ENCODE data around the gene DSP. TPM values are rescaled to one million over a fixed set of nuclear protein-coding genes. Genes with fewer than 3 reads are reported as not detected.

DSP gene
- total and polyA plus RNA-seq, 2 experiments from 2014 or later = 16.8 to 43.7 TPM

DNA sequence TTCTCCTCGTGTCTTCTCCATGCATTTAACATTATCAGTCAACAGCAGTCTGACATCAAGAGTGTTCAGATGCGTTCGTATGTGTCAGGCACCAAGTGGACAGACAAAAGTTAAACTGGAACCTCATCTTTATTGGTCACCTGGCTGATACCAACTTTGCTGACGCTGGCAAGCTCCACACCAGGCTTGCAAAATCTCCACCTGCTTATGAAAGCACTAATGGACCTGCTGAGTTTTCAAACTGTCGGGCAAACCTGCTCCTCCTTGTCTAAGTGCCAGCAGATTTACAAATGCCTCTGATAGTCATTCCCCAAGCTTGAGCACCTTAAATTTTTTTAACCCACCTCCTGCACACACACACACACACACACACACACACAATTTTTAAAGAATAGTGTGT is 27.9 kb upstream of the DSP start:
- H3K79me2 ChIP-seq (replicated peaks; ENCODE audit: insufficient read depth) = no peaks in the 10 kb centered on the region
- H4K20me1 ChIP-seq (replicated peaks; ENCODE audit: insufficient read depth) = no peaks in the 10 kb centered on the region
- H3K4me1 ChIP-seq (ENCODE audit: insufficient read depth) = no peaks in the 10 kb centered on the region
- no peaks in the 10 kb centered on the region for H3K27me3 ChIP-seq (ENCODE audit: insufficient read depth)
- H2AFZ ChIP-seq = no peak overlapping the region
- no peak overlapping the region for H3K4me3 ChIP-seq
- no peaks in the 10 kb centered on the region for H3K9me2 ChIP-seq (ENCODE audit: insufficient read depth)
- Mint-ChIP-seq H3K4me1 (peaks cover 2% of the 10 kb centered on the region; the same call in 1 of the 3 replicates), H3K36me3 (ENCODE audit: low read depth) (no peaks in the 10 kb centered on the region), H3K27me3 (ENCODE audit: insufficient read depth, low read depth, poor library complexity) (no peaks in the 10 kb centered on the region), H3K27ac (no peak overlapping the region), H3K4me3 (no peak overlapping the region), H3K9me3 (no peaks in the 10 kb centered on the region)
- no peak for TF ChIP-seq EZH2 (IDR thresholded peaks at IDR 0.05; ENCODE audit: low read depth, unreplicated experiment)
- TF ChIP-seq, protein P1, sequence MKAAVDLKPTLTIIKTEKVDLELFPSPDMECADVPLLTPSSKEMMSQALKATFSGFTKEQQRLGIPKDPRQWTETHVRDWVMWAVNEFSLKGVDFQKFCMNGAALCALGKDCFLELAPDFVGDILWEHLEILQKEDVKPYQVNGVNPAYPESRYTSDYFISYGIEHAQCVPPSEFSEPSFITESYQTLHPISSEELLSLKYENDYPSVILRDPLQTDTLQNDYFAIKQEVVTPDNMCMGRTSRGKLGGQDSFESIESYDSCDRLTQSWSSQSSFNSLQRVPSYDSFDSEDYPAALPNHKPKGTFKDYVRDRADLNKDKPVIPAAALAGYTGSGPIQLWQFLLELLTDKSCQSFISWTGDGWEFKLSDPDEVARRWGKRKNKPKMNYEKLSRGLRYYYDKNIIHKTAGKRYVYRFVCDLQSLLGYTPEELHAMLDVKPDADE (IDR thresholded peaks at IDR 0.05) = no peak
- TF ChIP-seq JUNB (IDR thresholded peaks at IDR 0.05; ENCODE audit: unreplicated experiment) = no peak
- TF ChIP-seq STAT1 (IDR thresholded peaks at IDR 0.05; ENCODE audit: unreplicated experiment) = no peak
- no peak overlapping the region for H3K4me2 ChIP-seq
- H3K27ac ChIP-seq (ENCODE audit: low read depth) = no peak overlapping the region
- no peaks in the 10 kb centered on the region for H3K36me3 ChIP-seq (ENCODE audit: insufficient read depth)
- no peak for DNase-seq (ENCODE audit: low spot score)
- no peaks in the 10 kb centered on the region for H3F3A ChIP-seq (replicated peaks; ENCODE audit: low read depth)
- no peak for ATAC-seq

DNA sequence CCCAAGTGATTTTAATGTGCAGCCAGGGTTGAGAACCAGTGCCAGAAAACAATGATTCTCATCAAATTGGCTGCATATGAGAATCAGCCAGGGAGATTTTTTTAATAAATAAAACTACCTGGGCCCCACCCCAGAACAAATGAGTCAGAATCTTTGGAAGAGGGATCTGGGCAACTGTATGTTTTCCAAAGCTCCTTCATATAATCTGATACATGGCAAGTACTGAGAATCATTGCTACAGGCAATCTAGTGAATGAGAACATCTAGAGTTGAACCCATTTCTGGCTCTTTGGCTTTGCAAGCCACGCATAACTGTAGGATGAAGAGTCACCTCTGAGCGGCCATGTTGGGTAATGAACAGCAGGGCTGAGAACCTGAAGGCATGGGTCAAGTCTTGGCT is 26.1 kb upstream of the DSP start:
- no peak overlapping the region for H3K27ac ChIP-seq (ENCODE audit: low read depth)
- H3K36me3 ChIP-seq (ENCODE audit: insufficient read depth) = no peaks in the 10 kb centered on the region
- Mint-ChIP-seq H3K36me3 (ENCODE audit: low read depth) (no peaks in the 10 kb centered on the region), H3K27me3 (ENCODE audit: insufficient read depth, low read depth, poor library complexity) (no peaks in the 10 kb centered on the region), H3K27ac (no peak overlapping the region), H3K4me1 (peaks cover 6% of the 10 kb centered on the region), H3K9me3 (no peaks in the 10 kb centered on the region), H3K4me3 (no peak overlapping the region)
- no peaks in the 10 kb centered on the region for H3F3A ChIP-seq (replicated peaks; ENCODE audit: low read depth)
- H3K79me2 ChIP-seq (replicated peaks; ENCODE audit: insufficient read depth) = no peaks in the 10 kb centered on the region
- ATAC-seq (no peak), DNase-seq (ENCODE audit: low spot score) (no peak)
- no peak overlapping the region for H3K4me2 ChIP-seq
- H3K27me3 ChIP-seq (ENCODE audit: insufficient read depth) = no peaks in the 10 kb centered on the region
- H2AFZ ChIP-seq = no peak overlapping the region
- H3K9me2 ChIP-seq (ENCODE audit: insufficient read depth) = no peaks in the 10 kb centered on the region
- H3K4me3 ChIP-seq = no peak overlapping the region
- peaks cover 3% of the 10 kb centered on the region; the same call in 1 of the 2 replicates for H3K4me1 ChIP-seq (ENCODE audit: insufficient read depth)
- no peaks in the 10 kb centered on the region for H4K20me1 ChIP-seq (replicated peaks; ENCODE audit: insufficient read depth)
- TF ChIP-seq, protein P2, sequence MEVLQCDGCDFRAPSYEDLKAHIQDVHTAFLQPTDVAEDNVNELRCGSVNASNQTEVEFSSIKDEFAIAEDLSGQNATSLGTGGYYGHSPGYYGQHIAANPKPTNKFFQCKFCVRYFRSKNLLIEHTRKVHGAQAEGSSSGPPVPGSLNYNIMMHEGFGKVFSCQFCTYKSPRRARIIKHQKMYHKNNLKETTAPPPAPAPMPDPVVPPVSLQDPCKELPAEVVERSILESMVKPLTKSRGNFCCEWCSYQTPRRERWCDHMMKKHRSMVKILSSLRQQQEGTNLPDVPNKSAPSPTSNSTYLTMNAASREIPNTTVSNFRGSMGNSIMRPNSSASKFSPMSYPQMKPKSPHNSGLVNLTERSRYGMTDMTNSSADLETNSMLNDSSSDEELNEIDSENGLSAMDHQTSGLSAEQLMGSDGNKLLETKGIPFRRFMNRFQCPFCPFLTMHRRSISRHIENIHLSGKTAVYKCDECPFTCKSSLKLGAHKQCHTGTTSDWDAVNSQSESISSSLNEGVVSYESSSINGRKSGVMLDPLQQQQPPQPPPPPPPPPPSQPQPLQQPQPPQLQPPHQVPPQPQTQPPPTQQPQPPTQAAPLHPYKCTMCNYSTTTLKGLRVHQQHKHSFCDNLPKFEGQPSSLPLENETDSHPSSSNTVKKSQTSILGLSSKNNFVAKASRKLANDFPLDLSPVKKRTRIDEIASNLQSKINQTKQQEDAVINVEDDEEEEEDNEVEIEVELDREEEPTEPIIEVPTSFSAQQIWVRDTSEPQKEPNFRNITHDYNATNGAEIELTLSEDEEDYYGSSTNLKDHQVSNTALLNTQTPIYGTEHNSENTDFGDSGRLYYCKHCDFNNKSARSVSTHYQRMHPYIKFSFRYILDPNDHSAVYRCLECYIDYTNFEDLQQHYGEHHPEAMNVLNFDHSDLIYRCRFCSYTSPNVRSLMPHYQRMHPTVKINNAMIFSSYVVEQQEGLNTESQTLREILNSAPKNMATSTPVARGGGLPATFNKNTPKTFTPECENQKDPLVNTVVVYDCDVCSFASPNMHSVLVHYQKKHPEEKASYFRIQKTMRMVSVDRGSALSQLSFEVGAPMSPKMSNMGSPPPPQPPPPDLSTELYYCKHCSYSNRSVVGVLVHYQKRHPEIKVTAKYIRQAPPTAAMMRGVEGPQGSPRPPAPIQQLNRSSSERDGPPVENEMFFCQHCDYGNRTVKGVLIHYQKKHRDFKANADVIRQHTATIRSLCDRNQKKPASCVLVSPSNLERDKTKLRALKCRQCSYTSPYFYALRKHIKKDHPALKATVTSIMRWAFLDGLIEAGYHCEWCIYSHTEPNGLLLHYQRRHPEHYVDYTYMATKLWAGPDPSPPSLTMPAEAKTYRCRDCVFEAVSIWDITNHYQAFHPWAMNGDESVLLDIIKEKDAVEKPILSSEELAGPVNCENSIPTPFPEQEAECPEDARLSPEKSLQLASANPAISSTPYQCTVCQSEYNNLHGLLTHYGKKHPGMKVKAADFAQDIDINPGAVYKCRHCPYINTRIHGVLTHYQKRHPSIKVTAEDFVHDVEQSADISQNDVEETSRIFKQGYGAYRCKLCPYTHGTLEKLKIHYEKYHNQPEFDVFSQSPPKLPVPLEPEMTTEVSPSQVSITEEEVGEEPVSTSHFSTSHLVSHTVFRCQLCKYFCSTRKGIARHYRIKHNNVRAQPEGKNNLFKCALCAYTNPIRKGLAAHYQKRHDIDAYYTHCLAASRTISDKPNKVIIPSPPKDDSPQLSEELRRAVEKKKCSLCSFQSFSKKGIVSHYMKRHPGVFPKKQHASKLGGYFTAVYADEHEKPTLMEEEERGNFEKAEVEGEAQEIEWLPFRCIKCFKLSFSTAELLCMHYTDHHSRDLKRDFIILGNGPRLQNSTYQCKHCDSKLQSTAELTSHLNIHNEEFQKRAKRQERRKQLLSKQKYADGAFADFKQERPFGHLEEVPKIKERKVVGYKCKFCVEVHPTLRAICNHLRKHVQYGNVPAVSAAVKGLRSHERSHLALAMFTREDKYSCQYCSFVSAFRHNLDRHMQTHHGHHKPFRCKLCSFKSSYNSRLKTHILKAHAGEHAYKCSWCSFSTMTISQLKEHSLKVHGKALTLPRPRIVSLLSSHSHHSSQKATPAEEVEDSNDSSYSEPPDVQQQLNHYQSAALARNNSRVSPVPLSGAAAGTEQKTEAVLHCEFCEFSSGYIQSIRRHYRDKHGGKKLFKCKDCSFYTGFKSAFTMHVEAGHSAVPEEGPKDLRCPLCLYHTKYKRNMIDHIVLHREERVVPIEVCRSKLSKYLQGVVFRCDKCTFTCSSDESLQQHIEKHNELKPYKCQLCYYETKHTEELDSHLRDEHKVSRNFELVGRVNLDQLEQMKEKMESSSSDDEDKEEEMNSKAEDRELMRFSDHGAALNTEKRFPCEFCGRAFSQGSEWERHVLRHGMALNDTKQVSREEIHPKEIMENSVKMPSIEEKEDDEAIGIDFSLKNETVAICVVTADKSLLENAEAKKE (CRISPR knock-in tag; IDR thresholded peaks at IDR 0.05) = no peak
- TF ChIP-seq EZH2phosphoT487 (IDR thresholded peaks at IDR 0.05; ENCODE audit: unreplicated experiment) = no peak
- TF ChIP-seq, protein P1 (IDR thresholded peaks at IDR 0.05) = no peak
- TF ChIP-seq, protein P3, sequence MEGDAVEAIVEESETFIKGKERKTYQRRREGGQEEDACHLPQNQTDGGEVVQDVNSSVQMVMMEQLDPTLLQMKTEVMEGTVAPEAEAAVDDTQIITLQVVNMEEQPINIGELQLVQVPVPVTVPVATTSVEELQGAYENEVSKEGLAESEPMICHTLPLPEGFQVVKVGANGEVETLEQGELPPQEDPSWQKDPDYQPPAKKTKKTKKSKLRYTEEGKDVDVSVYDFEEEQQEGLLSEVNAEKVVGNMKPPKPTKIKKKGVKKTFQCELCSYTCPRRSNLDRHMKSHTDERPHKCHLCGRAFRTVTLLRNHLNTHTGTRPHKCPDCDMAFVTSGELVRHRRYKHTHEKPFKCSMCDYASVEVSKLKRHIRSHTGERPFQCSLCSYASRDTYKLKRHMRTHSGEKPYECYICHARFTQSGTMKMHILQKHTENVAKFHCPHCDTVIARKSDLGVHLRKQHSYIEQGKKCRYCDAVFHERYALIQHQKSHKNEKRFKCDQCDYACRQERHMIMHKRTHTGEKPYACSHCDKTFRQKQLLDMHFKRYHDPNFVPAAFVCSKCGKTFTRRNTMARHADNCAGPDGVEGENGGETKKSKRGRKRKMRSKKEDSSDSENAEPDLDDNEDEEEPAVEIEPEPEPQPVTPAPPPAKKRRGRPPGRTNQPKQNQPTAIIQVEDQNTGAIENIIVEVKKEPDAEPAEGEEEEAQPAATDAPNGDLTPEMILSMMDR (conservative IDR thresholded peaks at IDR 0.05; ENCODE audit: low read depth in 2 of 2) = no peak
- no peak for TF ChIP-seq EZH2 (IDR thresholded peaks at IDR 0.05; ENCODE audit: low read depth, unreplicated experiment)
- no peak for TF ChIP-seq NANOG (IDR thresholded peaks at IDR 0.05; ENCODE audit: borderline replicate concordance)
- TF ChIP-seq ZNF114 (CRISPR knock-in tag; IDR thresholded peaks at IDR 0.05) = no peak
- no peak for TF ChIP-seq ZNF331 (CRISPR knock-in tag; IDR thresholded peaks at IDR 0.05; ENCODE audit: low read depth)
- TF ChIP-seq POLR2AphosphoS5 (IDR thresholded peaks at IDR 0.05; ENCODE audit: low read depth) = no peak

Data from GM23338 (cell line).